Brain microvascular endothelial cell (primary cell): ENCODE measurements around the gene BMP15.

Experiments
- DNase-seq: peaks from one replicate; pipeline ENCODE4 v3.0.0-alpha.2; 2020
- H3K27ac ChIP-seq: fragments of 250-450 bp; sonication (Bioruptor Pico); 2 replicates; pipeline ENCODE4 v1.5.1; 2020; ENCODE audit warnings: mild to moderate bottlenecking, moderate library complexity
- H3K27me3 ChIP-seq: fragments of 250-450 bp; sonication (Bioruptor Pico); replicated peaks from 2 replicates; pipeline ENCODE4 v1.5.1; 2020; ENCODE audit warnings: mild to moderate bottlenecking
- H3K36me3 ChIP-seq: fragments of 250-450 bp; sonication (Bioruptor Pico); replicated peaks from 2 replicates; pipeline ENCODE4 v1.5.1; 2020; ENCODE audit warnings: mild to moderate bottlenecking
- H3K4me3 ChIP-seq: 2 replicates; pipeline ENCODE4 v1.5.1; 2011; ENCODE audit warnings: low read depth, mild to moderate bottlenecking, control low read depth, low read length, moderate library complexity
- CTCF ChIP-seq: IDR thresholded peaks from 2 replicates; pipeline ENCODE4 v1.5.1; 2011; ENCODE audit warnings: low read depth, mild to moderate bottlenecking, moderate library complexity, low read length, control low read depth, inconsistent platforms; ENCODE audit errors: missing control alignments
- in situ Hi-C: cut with HindIII; loops from 2 replicates; pipeline ENCODE4 v1.10.0; 2017; ENCODE audit warnings: low sequenced_read_pairs, low pct_ligation_motif_present

Gene BMP15

GRCh38 chrX:50877310-50877709 lies 33.2 kb upstream of the BMP15 start:
- H3K4me3 ChIP-seq, result no peak overlapping the region
- no peaks in the 10 kb centered on the region for H3K27me3 ChIP-seq
- in situ Hi-C loops, result no loop called here
- no peak for TF ChIP-seq CTCF
- no peaks in the 10 kb centered on the region for H3K36me3 ChIP-seq
- no peak for DNase-seq
- H3K27ac ChIP-seq, result no peak overlapping the region

- no peak overlapping the region for H3K27ac ChIP-seq
- no peak for TF ChIP-seq CTCF
- DNase-seq, result no peak
- H3K27me3 ChIP-seq, result no peaks in the 10 kb centered on the region
- in situ Hi-C loops, result no loop called here
- H3K36me3 ChIP-seq, result no peaks in the 10 kb centered on the region
- no peak overlapping the region for H3K4me3 ChIP-seq
These were observed 29.5 kb upstream of the BMP15 start for GRCh38 chrX:50881028-50881427.

GRCh38 chrX:50888884-50889283 lies 21.7 kb upstream of the BMP15 start:
- Histone ChIP-seq H3K4me3 (no peak overlapping the region), H3K27me3 (no peaks in the 10 kb centered on the region), H3K27ac (no peak overlapping the region), H3K36me3 (no peaks in the 10 kb centered on the region)
- no peak for DNase-seq
- in situ Hi-C loops, result no loop called here
- TF ChIP-seq CTCF, result no peak

- no peaks in the 10 kb centered on the region for H3K27me3 ChIP-seq
- no peaks in the 10 kb centered on the region for H3K36me3 ChIP-seq
- in situ Hi-C loops, result no loop called here
- no peak for DNase-seq
- no peak for TF ChIP-seq CTCF
- H3K4me3 ChIP-seq, result no peak overlapping the region
- H3K27ac ChIP-seq, result no peak overlapping the region
These were observed 21.0 kb upstream of the BMP15 start for GRCh38 chrX:50889582-50889981.

- no peak overlapping the region for H3K4me3 ChIP-seq
- no peaks in the 10 kb centered on the region for H3K27me3 ChIP-seq
- H3K36me3 ChIP-seq, result no peaks in the 10 kb centered on the region
- in situ Hi-C loops, result no loop called here
- no peak for TF ChIP-seq CTCF
- H3K27ac ChIP-seq, result no peak overlapping the region
- DNase-seq, result no peak
These were observed 17.5 kb upstream of the BMP15 start for GRCh38 chrX:50893047-50893446.

- no peaks in the 10 kb centered on the region for H3K27me3 ChIP-seq
- no peak for TF ChIP-seq CTCF
- H3K4me3 ChIP-seq, result no peak overlapping the region
- H3K27ac ChIP-seq, result no peak overlapping the region
- DNase-seq, result no peak
- in situ Hi-C loops, result no loop called here
- H3K36me3 ChIP-seq, result no peaks in the 10 kb centered on the region
These were observed 17.1 kb upstream of the BMP15 start for GRCh38 chrX:50893466-50893865.
